RWPE1 (cell line): Measurements from ENCODE around the gene STOX1.

ENCODE experiments used
- CTCF ChIA-PET: fragments of 350-600 bp; sonication (Branson Sonifier 250); formaldehyde crosslinking; extraction: SDS; loops from one replicate; lab custom pipeline; 2021; lab: Yijun Ruan, JAX
- POLR2A ChIA-PET: fragments of 400-600 bp; formaldehyde crosslinking; extraction: SDS; loops from one replicate; lab custom pipeline; 2020; ENCODE audit warnings: antibody characterized with exemption; ENCODE audit not compliant: low non-redundant PET; lab: Yijun Ruan, JAX
- DNase-seq: peaks from one replicate; pipeline ENCODE4 v3.0.0; 2012; ENCODE audit warnings: low spot score
- H3K27ac ChIP-seq: fragments of 450-650 bp; 2 replicates; pipeline ENCODE4 v1.5.1; 2017
- TF ChIP-seq, protein P1 (sequence below): fragments of 450-650 bp; conservative IDR thresholded peaks from 2 replicates; pipeline ENCODE4 v1.5.1; 2017; ENCODE audit warnings: low read depth, mild to moderate bottlenecking

STOX1 gene

DNA sequence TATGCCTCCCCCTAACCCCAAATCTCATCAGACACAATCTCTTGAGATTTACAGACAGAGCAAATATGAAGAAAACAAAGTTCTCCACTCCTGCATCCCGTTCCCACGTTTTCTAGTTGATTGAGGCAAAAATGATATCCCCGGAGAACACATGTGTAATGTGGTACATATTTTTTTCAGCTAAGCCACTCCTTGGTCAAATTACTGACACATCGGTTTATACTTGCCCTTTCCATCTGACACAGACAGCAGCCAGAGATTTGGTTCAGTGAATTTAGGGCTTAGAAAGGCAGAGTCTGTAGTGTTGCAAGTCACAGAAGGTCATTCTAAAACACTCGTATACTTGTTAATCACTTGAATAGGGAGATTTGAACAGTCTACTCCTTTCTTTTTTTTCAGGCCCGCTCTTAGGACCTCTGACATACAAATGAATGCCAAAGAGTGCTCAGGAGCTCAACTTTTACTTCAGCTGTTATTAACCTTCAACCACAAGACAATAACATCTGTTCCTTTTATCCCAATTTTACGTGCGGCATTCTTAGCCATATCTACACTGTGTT lies 71.9 kb downstream of the STOX1 start:
- POLR2A ChIA-PET: no interaction called here
- CTCF ChIA-PET: interaction anchor here (1.0 to 1.5 kb wide), 2 partner anchors 13 to 390 kb away, joined by 4 to 6 read pairs; no protein-coding TSS in a partner anchor
- no peak for DNase-seq
- no peak overlapping the region for H3K27ac ChIP-seq
- TF ChIP-seq, protein P1, sequence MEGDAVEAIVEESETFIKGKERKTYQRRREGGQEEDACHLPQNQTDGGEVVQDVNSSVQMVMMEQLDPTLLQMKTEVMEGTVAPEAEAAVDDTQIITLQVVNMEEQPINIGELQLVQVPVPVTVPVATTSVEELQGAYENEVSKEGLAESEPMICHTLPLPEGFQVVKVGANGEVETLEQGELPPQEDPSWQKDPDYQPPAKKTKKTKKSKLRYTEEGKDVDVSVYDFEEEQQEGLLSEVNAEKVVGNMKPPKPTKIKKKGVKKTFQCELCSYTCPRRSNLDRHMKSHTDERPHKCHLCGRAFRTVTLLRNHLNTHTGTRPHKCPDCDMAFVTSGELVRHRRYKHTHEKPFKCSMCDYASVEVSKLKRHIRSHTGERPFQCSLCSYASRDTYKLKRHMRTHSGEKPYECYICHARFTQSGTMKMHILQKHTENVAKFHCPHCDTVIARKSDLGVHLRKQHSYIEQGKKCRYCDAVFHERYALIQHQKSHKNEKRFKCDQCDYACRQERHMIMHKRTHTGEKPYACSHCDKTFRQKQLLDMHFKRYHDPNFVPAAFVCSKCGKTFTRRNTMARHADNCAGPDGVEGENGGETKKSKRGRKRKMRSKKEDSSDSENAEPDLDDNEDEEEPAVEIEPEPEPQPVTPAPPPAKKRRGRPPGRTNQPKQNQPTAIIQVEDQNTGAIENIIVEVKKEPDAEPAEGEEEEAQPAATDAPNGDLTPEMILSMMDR: no peak

DNA sequence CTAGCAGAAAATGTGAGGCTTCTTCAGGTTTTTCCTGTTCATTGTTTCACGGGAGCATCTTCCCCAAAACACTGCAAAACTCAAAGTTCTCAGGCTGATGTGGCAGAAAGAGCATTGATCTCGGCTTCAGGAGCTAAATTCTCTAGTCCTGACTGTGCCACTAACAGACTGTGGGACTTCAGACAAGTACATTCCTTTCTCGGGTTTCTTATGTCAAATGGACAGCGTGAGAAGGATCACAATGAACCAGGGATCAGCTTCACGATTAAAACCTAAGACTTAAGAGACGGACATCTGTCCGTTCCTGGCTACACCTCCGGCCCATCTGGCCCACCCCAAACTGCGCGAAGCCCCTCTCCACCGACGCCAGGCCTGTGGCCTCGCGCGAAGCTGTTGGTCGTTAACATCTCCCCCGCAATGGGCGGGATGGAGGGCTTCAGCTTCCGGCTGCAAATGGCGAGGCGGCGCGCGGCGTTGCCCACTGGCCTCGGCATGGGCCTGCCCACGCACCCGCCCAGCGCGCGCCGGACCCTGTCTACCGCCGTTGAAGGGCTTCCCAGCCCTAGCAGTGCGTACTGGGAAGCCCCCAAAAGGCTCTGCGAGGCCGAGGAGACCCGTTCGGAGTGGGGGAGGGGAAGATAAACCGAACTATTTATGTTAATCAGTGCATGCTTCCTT lies 73.2 kb downstream of the STOX1 start:
- peak; percentile 48 for DNase-seq
- TF ChIP-seq, protein P1: no peak
- ChIA-PET CTCF (interaction anchor here (0.6 to 1.5 kb wide), 3 partner anchors 14 to 429 kb away, joined by 3 to 6 read pairs (median 3); partner anchors contain the start of gene DNA2), POLR2A (interaction anchor here (0.6 to 1.3 kb wide), 3 partner anchors 15 to 307 kb away, joined by 3 to 5 read pairs (median 4); no protein-coding TSS in a partner anchor)
- H3K27ac ChIP-seq: peak overlapping the region; percentile 91

DNA sequence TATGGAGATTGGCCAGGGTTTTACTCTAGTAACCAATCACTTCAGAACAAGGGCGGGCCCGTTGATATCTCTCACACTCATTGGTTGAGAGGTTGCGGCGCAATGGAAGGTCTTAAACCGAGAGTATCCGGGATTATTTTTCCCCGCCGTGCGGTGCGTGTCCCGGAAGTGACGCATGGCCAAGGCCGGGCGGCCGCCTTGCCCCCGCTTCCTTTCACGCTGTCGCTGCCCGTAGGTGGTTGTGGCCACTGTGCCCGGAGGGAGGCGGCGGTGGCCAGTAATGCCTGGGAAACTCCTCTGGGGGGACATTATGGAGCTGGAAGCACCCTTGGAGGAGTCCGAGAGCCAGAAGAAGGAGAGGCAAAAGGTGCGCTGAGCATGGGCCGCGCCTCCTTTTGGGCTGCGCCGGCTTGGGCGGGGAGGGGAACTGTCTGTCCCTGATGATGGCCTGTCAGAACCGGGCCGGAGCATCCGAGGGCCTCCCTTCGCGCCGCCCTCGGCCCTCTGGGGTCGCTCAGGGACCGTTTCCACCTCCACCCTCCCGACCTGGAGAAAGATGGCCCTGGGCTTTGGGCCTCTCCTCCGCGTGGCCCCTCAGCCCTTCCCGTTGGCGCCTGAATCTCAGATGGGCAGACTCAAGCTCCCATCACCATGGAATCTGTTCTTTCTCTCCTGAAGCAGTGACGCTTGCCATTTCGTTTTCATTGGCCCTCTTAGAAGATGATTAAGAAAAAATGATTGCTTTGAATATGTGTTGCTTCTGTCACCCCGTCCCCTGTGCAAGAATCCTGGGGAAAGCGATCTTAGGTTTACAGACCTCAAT lies 74.0 kb downstream of the STOX1 start, which contains the start of gene DDX50:
DDX50 (plus strand) TSS at position 211 of the 823 bp plus-strand sequence; CDS start at position 281, 70 bp downstream.
- TF ChIP-seq, protein P1: no peak
- POLR2A ChIA-PET: interaction anchor here (1.0 to 1.3 kb wide), 2 partner anchors 14 to 54 kb away, joined by 4 to 5 read pairs; no protein-coding TSS in a partner anchor

DNA sequence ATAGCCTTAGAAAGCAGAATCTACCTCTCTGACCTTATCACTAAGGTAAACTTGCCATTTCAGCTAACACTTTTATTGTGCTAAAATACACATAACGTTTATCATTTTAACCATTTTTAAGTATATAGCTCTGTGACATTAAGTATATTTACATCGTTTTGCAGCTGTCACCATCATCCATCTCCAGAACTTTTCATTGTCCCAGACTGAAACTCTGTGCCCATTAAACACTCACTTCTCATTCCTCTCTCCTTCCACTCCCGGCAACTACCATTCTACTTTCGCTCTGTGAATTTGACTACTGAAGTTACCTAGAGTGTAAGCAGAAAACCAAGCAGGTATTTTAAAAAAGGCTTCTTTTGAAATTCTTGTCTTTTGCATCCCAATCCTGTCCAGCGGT lies 75.1 kb downstream of the STOX1 start:
- H3K27ac ChIP-seq: no peak overlapping the region
- no peak for DNase-seq
- CTCF ChIA-PET: no interaction called here
- POLR2A ChIA-PET: interaction anchor here (0.6 kb wide), 1 partner anchor 570 kb away, joined by 3 read pairs; the partner anchor contains the start of gene PBLD
- TF ChIP-seq, protein P1: no peak

More for the DNA sequence above, 74.0 kb downstream of the STOX1 start, which contains the start of gene DDX50:
- peak within 1 kb of the TSS; percentile 91 for H3K27ac ChIP-seq
- CTCF ChIA-PET: interaction anchor here (0.6 kb wide), 4 partner anchors 40 to 999 kb away, joined by 3 to 6 read pairs (median 3); partner anchors contain the start of gene DNA2
- peak; percentile 98 for DNase-seq

DNA sequence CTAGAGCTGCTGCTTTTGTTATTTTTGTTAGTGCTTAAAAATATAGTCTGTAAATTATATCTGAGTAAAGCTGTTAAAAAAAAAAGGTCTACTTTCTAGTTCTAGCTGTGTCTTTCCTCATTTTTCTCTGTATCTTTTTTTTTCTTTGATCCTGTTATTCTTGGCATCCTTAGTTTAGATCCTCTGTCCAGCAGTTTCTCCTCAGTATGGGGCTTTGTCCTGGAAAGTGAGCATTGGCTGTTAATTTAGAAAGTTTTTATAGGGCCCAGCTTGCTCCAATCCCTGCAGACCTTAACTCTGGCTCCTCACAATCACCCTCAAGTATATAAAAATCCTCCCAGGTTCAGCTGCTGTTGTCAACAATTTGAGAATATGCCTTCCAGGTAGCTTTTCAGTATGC lies 97.3 kb downstream of the STOX1 start:
- CTCF ChIA-PET: interaction anchor here (0.7 kb wide), 2 partner anchors 34 to 468 kb away, joined by 3 read pairs; no protein-coding TSS in a partner anchor
- H3K27ac ChIP-seq: no peak overlapping the region
- POLR2A ChIA-PET: interaction anchor here (0.5 to 0.6 kb wide), 2 partner anchors 21 to 218 kb away, joined by 3 to 4 read pairs; no protein-coding TSS in a partner anchor
- no peak for DNase-seq
- TF ChIP-seq, protein P1: no peak
